ENCODE measurements around the gene TRAF7.

DNA sequence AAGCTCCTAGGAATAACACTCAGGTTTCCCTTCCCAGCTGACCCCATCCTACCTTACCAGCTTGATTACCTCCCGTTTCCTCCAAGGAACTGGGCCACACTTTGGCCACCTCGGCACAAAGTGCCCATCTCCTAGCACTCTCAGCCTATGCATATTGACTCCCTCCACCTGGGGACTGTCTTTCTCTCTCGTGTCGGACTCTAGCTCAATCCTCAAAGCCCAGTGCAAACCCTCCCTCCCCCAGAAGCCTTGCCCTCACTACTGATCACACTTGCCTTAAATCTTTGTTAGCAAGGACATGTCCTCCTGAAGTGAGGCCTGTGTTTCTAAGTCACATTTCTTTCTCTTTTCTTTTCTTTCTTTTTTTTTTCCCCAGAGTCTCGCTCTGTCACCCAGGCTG lies 9.7 kb upstream of the TRAF7 start:
- TF ChIP-seq SP1 (IDR thresholded peaks at IDR 0.05; ENCODE audit: low read depth) (no peak), FOSL1 (IDR thresholded peaks at IDR 0.05; ENCODE audit: low read depth) (no peak), ZFX (IDR thresholded peaks at IDR 0.05) (no peak), EZH2 (IDR thresholded peaks at IDR 0.05) (no peak), POLR2A (IDR thresholded peaks at IDR 0.05; ENCODE audit: borderline replicate concordance, extremely low read depth, insufficient read depth, insufficient read length) (no peak), YY1 (IDR thresholded peaks at IDR 0.05; ENCODE audit: extremely low read depth, insufficient replicate concordance, low read depth, low read length) (no peak), POLR2AphosphoS5 (IDR thresholded peaks at IDR 0.05; ENCODE audit: low read depth, low read length) (no peak)
- TF ChIP-seq, protein P1, sequence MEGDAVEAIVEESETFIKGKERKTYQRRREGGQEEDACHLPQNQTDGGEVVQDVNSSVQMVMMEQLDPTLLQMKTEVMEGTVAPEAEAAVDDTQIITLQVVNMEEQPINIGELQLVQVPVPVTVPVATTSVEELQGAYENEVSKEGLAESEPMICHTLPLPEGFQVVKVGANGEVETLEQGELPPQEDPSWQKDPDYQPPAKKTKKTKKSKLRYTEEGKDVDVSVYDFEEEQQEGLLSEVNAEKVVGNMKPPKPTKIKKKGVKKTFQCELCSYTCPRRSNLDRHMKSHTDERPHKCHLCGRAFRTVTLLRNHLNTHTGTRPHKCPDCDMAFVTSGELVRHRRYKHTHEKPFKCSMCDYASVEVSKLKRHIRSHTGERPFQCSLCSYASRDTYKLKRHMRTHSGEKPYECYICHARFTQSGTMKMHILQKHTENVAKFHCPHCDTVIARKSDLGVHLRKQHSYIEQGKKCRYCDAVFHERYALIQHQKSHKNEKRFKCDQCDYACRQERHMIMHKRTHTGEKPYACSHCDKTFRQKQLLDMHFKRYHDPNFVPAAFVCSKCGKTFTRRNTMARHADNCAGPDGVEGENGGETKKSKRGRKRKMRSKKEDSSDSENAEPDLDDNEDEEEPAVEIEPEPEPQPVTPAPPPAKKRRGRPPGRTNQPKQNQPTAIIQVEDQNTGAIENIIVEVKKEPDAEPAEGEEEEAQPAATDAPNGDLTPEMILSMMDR (IDR thresholded peaks at IDR 0.05 in 2 of 3, conservative IDR thresholded peaks at IDR 0.05 in 1 of 3; ENCODE audit: borderline replicate concordance in 1 of 3, insufficient read depth in 1 of 3, low read depth in 2 of 3, low read length in 2 of 3): no peak
- TF ChIP-seq, protein P2, sequence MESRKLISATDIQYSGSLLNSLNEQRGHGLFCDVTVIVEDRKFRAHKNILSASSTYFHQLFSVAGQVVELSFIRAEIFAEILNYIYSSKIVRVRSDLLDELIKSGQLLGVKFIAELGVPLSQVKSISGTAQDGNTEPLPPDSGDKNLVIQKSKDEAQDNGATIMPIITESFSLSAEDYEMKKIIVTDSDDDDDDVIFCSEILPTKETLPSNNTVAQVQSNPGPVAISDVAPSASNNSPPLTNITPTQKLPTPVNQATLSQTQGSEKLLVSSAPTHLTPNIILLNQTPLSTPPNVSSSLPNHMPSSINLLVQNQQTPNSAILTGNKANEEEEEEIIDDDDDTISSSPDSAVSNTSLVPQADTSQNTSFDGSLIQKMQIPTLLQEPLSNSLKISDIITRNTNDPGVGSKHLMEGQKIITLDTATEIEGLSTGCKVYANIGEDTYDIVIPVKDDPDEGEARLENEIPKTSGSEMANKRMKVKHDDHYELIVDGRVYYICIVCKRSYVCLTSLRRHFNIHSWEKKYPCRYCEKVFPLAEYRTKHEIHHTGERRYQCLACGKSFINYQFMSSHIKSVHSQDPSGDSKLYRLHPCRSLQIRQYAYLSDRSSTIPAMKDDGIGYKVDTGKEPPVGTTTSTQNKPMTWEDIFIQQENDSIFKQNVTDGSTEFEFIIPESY (IDR thresholded peaks at IDR 0.05; ENCODE audit: extremely low read depth, insufficient replicate concordance, low read length): no peak
